Activated naive CD8-positive, alpha-beta T cell (primary cell): ENCODE data around the gene KNDC1.
A peak's percentile ranks its signal among the peaks of the same experiment; 100 is the strongest.
"Not testable (repeated sequence)": the region's sequence is repeated elsewhere in the genome, so short reads cannot be mapped to it uniquely, and the experiment has no call there.

Source experiments
- H3K27ac Mint-ChIP-seq: one replicate; pipeline ENCODE4 v1.8.0; 2021; ENCODE audit warnings: mixed read lengths
- H3K27me3 Mint-ChIP-seq: one replicate; pipeline ENCODE4 v1.8.0; 2021; ENCODE audit warnings: mixed read lengths
- H3K36me3 Mint-ChIP-seq: one replicate; pipeline ENCODE4 v1.8.0; 2021; ENCODE audit warnings: mixed read lengths
- H3K4me1 Mint-ChIP-seq: one replicate; pipeline ENCODE4 v1.8.0; 2021; ENCODE audit warnings: low read depth, mixed read lengths
- H3K4me3 Mint-ChIP-seq: one replicate; pipeline ENCODE4 v1.8.0; 2021; ENCODE audit warnings: mild to moderate bottlenecking, mixed read lengths
- H3K9me3 Mint-ChIP-seq: one replicate; pipeline ENCODE4 v1.8.0; 2021; ENCODE audit warnings: low read depth, mixed read lengths

Gene KNDC1

GRCh38 chr10:133159950-133160825 lies at the start of gene KNDC1:
Gene KNDC1 (plus strand): TSS chr10:133160219. CDS start chr10:133160468, 249 bp downstream.
- peaks cover 6% of the 10 kb centered on the region for H3K27me3 Mint-ChIP-seq
- no peaks in the 10 kb centered on the region for H3K36me3 Mint-ChIP-seq
- H3K9me3 Mint-ChIP-seq: no peaks in the 10 kb centered on the region
- H3K4me1 Mint-ChIP-seq: no peaks in the 10 kb centered on the region
- peak within 1 kb of the TSS; percentile 30 for H3K4me3 Mint-ChIP-seq
- no peak within 1 kb of the TSS for H3K27ac Mint-ChIP-seq

GRCh38 chr10:133110609-133111275 lies 49.3 kb upstream of the KNDC1 start:
- H3K27ac Mint-ChIP-seq: no peak overlapping the region
- peaks cover 7% of the 10 kb centered on the region for H3K9me3 Mint-ChIP-seq
- H3K4me3 Mint-ChIP-seq: no peak overlapping the region
- H3K36me3 Mint-ChIP-seq: no peaks in the 10 kb centered on the region
- H3K4me1 Mint-ChIP-seq: no peaks in the 10 kb centered on the region
- H3K27me3 Mint-ChIP-seq: no peaks in the 10 kb centered on the region

GRCh38 chr10:133111640-133112039 lies 48.4 kb upstream of the KNDC1 start:
- H3K27ac Mint-ChIP-seq, H3K4me3 Mint-ChIP-seq, H3K36me3 Mint-ChIP-seq, H3K9me3 Mint-ChIP-seq, H3K4me1 Mint-ChIP-seq, H3K27me3 Mint-ChIP-seq: not testable (repeated sequence)

- no peaks in the 10 kb centered on the region for H3K27me3 Mint-ChIP-seq
- H3K36me3 Mint-ChIP-seq: no peaks in the 10 kb centered on the region
- no peaks in the 10 kb centered on the region for H3K9me3 Mint-ChIP-seq
- no peak overlapping the region for H3K4me3 Mint-ChIP-seq
- no peak overlapping the region for H3K27ac Mint-ChIP-seq
- H3K4me1 Mint-ChIP-seq: no peaks in the 10 kb centered on the region
Measured at GRCh38 chr10:133113146-133113830, 46.7 kb upstream of the KNDC1 start.

- no peaks in the 10 kb centered on the region for H3K9me3 Mint-ChIP-seq
- no peaks in the 10 kb centered on the region for H3K4me1 Mint-ChIP-seq
- no peak overlapping the region for H3K27ac Mint-ChIP-seq
- no peak overlapping the region for H3K4me3 Mint-ChIP-seq
- H3K36me3 Mint-ChIP-seq: no peaks in the 10 kb centered on the region
- H3K27me3 Mint-ChIP-seq: no peaks in the 10 kb centered on the region
Measured at GRCh38 chr10:133113847-133114246, 46.2 kb upstream of the KNDC1 start.

GRCh38 chr10:133114251-133114650 lies 45.8 kb upstream of the KNDC1 start:
- Mint-ChIP-seq H3K36me3 (no peaks in the 10 kb centered on the region), H3K27ac (no peak overlapping the region), H3K4me3 (no peak overlapping the region), H3K9me3 (no peaks in the 10 kb centered on the region), H3K27me3 (no peaks in the 10 kb centered on the region), H3K4me1 (no peaks in the 10 kb centered on the region)

GRCh38 chr10:133114726-133115452 lies 45.1 kb upstream of the KNDC1 start:
- no peaks in the 10 kb centered on the region for H3K36me3 Mint-ChIP-seq
- H3K4me1 Mint-ChIP-seq: no peaks in the 10 kb centered on the region
- no peaks in the 10 kb centered on the region for H3K9me3 Mint-ChIP-seq
- no peak overlapping the region for H3K4me3 Mint-ChIP-seq
- H3K27me3 Mint-ChIP-seq: no peaks in the 10 kb centered on the region
- no peak overlapping the region for H3K27ac Mint-ChIP-seq

GRCh38 chr10:133115453-133115842 lies 44.6 kb upstream of the KNDC1 start:
- no peaks in the 10 kb centered on the region for H3K36me3 Mint-ChIP-seq
- H3K27ac Mint-ChIP-seq: no peak overlapping the region
- H3K27me3 Mint-ChIP-seq: no peaks in the 10 kb centered on the region

GRCh38 chr10:133115976-133116375 lies 44.0 kb upstream of the KNDC1 start:
- Mint-ChIP-seq H3K4me3 (no peak overlapping the region), H3K4me1 (no peaks in the 10 kb centered on the region), H3K36me3 (no peaks in the 10 kb centered on the region), H3K27me3 (no peaks in the 10 kb centered on the region), H3K9me3 (no peaks in the 10 kb centered on the region), H3K27ac (no peak overlapping the region)

More at GRCh38 chr10:133115453-133115842, 44.6 kb upstream of the KNDC1 start:
- no peaks in the 10 kb centered on the region for H3K4me1 Mint-ChIP-seq
- no peak overlapping the region for H3K4me3 Mint-ChIP-seq
- no peaks in the 10 kb centered on the region for H3K9me3 Mint-ChIP-seq

GRCh38 chr10:133116455-133116854 lies 43.6 kb upstream of the KNDC1 start:
- Mint-ChIP-seq H3K27me3 (no peaks in the 10 kb centered on the region), H3K27ac (no peak overlapping the region), H3K4me1 (no peaks in the 10 kb centered on the region), H3K36me3 (no peaks in the 10 kb centered on the region), H3K4me3 (no peak overlapping the region), H3K9me3 (no peaks in the 10 kb centered on the region)

GRCh38 chr10:133117036-133117687 lies 42.9 kb upstream of the KNDC1 start:
- H3K27me3 Mint-ChIP-seq: no peaks in the 10 kb centered on the region
- H3K4me1 Mint-ChIP-seq: no peaks in the 10 kb centered on the region
- H3K9me3 Mint-ChIP-seq: no peaks in the 10 kb centered on the region
- H3K27ac Mint-ChIP-seq: no peak overlapping the region
- no peak overlapping the region for H3K4me3 Mint-ChIP-seq
- no peaks in the 10 kb centered on the region for H3K36me3 Mint-ChIP-seq

- Mint-ChIP-seq H3K9me3 (no peaks in the 10 kb centered on the region), H3K27ac (no peak overlapping the region), H3K36me3 (no peaks in the 10 kb centered on the region), H3K4me3 (no peak overlapping the region), H3K4me1 (peaks cover under 1% of the 10 kb centered on the region), H3K27me3 (no peaks in the 10 kb centered on the region)
Measured at GRCh38 chr10:133117688-133118071, 42.3 kb upstream of the KNDC1 start.

- Mint-ChIP-seq H3K27me3 (peaks cover 6% of the 10 kb centered on the region), H3K9me3 (no peaks in the 10 kb centered on the region), H3K36me3 (no peaks in the 10 kb centered on the region), H3K4me1 (peaks cover 7% of the 10 kb centered on the region), H3K4me3 (no peak overlapping the region), H3K27ac (no peak overlapping the region)
Measured at GRCh38 chr10:133121479-133121878, 38.5 kb upstream of the KNDC1 start.

- Mint-ChIP-seq H3K27ac (no peak overlapping the region), H3K27me3 (peaks cover 6% of the 10 kb centered on the region), H3K4me3 (peak overlapping the region; percentile 41), H3K9me3 (no peaks in the 10 kb centered on the region), H3K4me1 (peaks cover 7% of the 10 kb centered on the region), H3K36me3 (no peaks in the 10 kb centered on the region)
Measured at GRCh38 chr10:133122171-133122935, 37.7 kb upstream of the KNDC1 start.
